HCT116 (cell line): ENCODE data around the gene KDM6B. TPM values are rescaled to one million over a fixed set of nuclear protein-coding genes. Genes with fewer than 3 reads are reported as not detected.

Experiments
- ATAC-seq: fragments of 200-7000 bp; cut with Tn5 transposase; 2 replicates; pipeline ENCODE4 v1.9.1; 2020; ENCODE audit warnings: mild to moderate bottlenecking, moderate library complexity
- BruUV-seq: library from RNA; stranded (reverse); fragments of 400-500 nt; replicated peaks from 2 replicates; lab custom pipeline; 2021; lab: Mats Ljungman, UMichigan
- CTCF ChIA-PET: fragments of 300-600 bp; sonication (Branson Sonifier 250); formaldehyde crosslinking; loops from one replicate; lab custom pipeline; 2021; ENCODE audit warnings: antibody characterized with exemption; lab: Charles Lee
- POLR2A ChIA-PET: fragments of 300-600, 350-600 bp; sonication (Branson Sonifier 250); formaldehyde crosslinking; loops from one replicate; lab custom pipeline; 2021; ENCODE audit warnings: antibody characterized with exemption; lab: Charles Lee
- RAD21 ChIA-PET, 2 experiments: fragments of 300-600 bp; sonication (Branson Sonifier 250); formaldehyde crosslinking; loops; one replicate each; lab custom pipeline; 2023; ENCODE audit warnings: low total read pairs in 2 of 2; ENCODE audit not compliant: uncharacterized antibody in 2 of 2, unreplicated experiment in 2 of 2, low non-redundant PET in 1 of 2; lab: Charles Lee
- DNase-seq: peaks from one replicate; pipeline ENCODE4 v3.0.0-alpha.2; 2010; ENCODE audit warnings: low read depth, low spot score
- H2AFZ ChIP-seq: fragments of 200-600 bp; shearing (Covaris generic), sonication (generic); 2 replicates; pipeline ENCODE4 v1.6.1; 2017; ENCODE audit warnings: low read depth, mixed run types, mixed read lengths, antibody characterized with exemption, low read length; ENCODE audit not compliant: poor library complexity, severe bottlenecking
- H3K27ac ChIP-seq: 2 replicates; pipeline ENCODE4 v1.5.1; 2012; ENCODE audit warnings: low read depth, low read length
- H3K27me3 ChIP-seq: fragments of 200-600 bp; sonication (generic); 2 replicates; pipeline ENCODE4 v1.6.1; 2016; ENCODE audit warnings: mixed run types, low read length, mixed read lengths; ENCODE audit not compliant: insufficient read depth
- H3K36me3 ChIP-seq, 2 experiments: fragments of 200-500 bp in 1 of 2; fragments of 200-600 bp in 1 of 2; sonication (Bioruptor generic) in 1 of 2; sonication (generic) in 1 of 2; 2 replicates each; pipeline versions ENCODE4 v1.5.1 to v1.6.1; 2014 to 2016; ENCODE audit warnings: low read length in 2 of 2, inconsistent platforms in 1 of 2, mixed read lengths in 1 of 2, mixed run types in 1 of 2; ENCODE audit not compliant: insufficient read depth in 2 of 2, control insufficient read depth in 1 of 2
- H3K4me1 ChIP-seq, 2 experiments: fragments of 200-600 bp in 1 of 2; sonication (generic) in 1 of 2; 2 replicates each; pipeline versions ENCODE4 v1.5.1 to v1.6.1; 2012 to 2017; ENCODE audit warnings: low read length in 2 of 2, inconsistent platforms in 1 of 2, mild to moderate bottlenecking in 1 of 2, mixed read lengths in 1 of 2, mixed run types in 1 of 2, moderate library complexity in 1 of 2; ENCODE audit not compliant: insufficient read depth in 2 of 2, control insufficient read depth in 1 of 2
- H3K4me2 ChIP-seq: fragments of 200-600 bp; sonication (generic); 2 replicates; pipeline ENCODE4 v1.6.1; 2017; ENCODE audit warnings: mixed run types, low read length, mixed read lengths
- H3K4me3 ChIP-seq, 2 experiments: fragments of 200-600 bp in 1 of 2; sonication (generic) in 1 of 2; replicated peaks in 1 of 2; 2 replicates each; pipeline ENCODE4 v1.5.1; 2011 to 2016; ENCODE audit warnings: low read length in 2 of 2, control low read depth in 1 of 2, low read depth in 1 of 2, mild to moderate bottlenecking in 1 of 2, mixed read lengths in 1 of 2, mixed run types in 1 of 2
- H3K79me2 ChIP-seq: fragments of 200-600 bp; sonication (generic); 2 replicates; pipeline ENCODE4 v1.6.1; 2017; ENCODE audit warnings: mild to moderate bottlenecking, mixed run types, low read length, moderate library complexity, mixed read lengths; ENCODE audit not compliant: insufficient read depth
- H3K9ac ChIP-seq: fragments of 200-600 bp; sonication (generic); 2 replicates; pipeline ENCODE4 v1.6.1; 2016; ENCODE audit warnings: low read length, mixed read lengths
- H3K9me2 ChIP-seq: fragments of 200-600 bp; sonication (generic), shearing (Covaris generic); 2 replicates; pipeline ENCODE4 v1.6.1; 2017; ENCODE audit warnings: mixed run types, mild to moderate bottlenecking, moderate library complexity; ENCODE audit not compliant: insufficient read depth
- H3K9me3 ChIP-seq, 2 experiments: fragments of 200-500 bp in 1 of 2; fragments of 200-600 bp in 1 of 2; sonication (Bioruptor generic) in 1 of 2; sonication (generic) in 1 of 2; 2 replicates each; pipeline ENCODE4 v1.6.1; 2014 to 2017; ENCODE audit warnings: low read length in 2 of 2, mixed read lengths in 2 of 2, inconsistent platforms in 1 of 2, low read depth in 1 of 2, mild to moderate bottlenecking in 1 of 2, mixed run types in 1 of 2, moderate library complexity in 1 of 2; ENCODE audit not compliant: control insufficient read depth in 1 of 2, insufficient read depth in 1 of 2
- H4K20me1 ChIP-seq: fragments of 200-600 bp; sonication (generic), shearing (Covaris generic); 2 replicates; pipeline ENCODE4 v1.6.1; 2017; ENCODE audit warnings: mixed run types, mild to moderate bottlenecking, moderate library complexity; ENCODE audit not compliant: insufficient read depth
- ATF3 ChIP-seq: IDR thresholded peaks from 2 replicates; pipeline ENCODE4 v1.6.1; 2012
- CEBPB ChIP-seq: IDR thresholded peaks from 2 replicates; pipeline ENCODE4 v1.6.1; 2012; ENCODE audit warnings: low read depth
- EGR1 ChIP-seq: IDR thresholded peaks from 2 replicates; pipeline ENCODE4 v1.6.1; 2012; ENCODE audit warnings: low read depth
- ELF1 ChIP-seq: IDR thresholded peaks from 2 replicates; pipeline ENCODE4 v1.6.1; 2012; ENCODE audit warnings: low read depth, borderline replicate concordance
- EZH2 ChIP-seq: fragments of 200-600 bp; sonication (generic); IDR thresholded peaks from 2 replicates; pipeline ENCODE4 v1.6.1; 2017; ENCODE audit warnings: antibody characterized with exemption, mixed run types
- FOSL1 ChIP-seq: IDR thresholded peaks from 2 replicates; pipeline ENCODE4 v1.6.1; 2012; ENCODE audit warnings: low read depth
- MAX ChIP-seq: IDR thresholded peaks from 2 replicates; pipeline ENCODE4 v1.6.1; 2012
- POLR2AphosphoS5 ChIP-seq: IDR thresholded peaks from 2 replicates; pipeline ENCODE4 v1.6.1; 2011; ENCODE audit warnings: mild to moderate bottlenecking, low read depth, low read length, moderate library complexity
- REST ChIP-seq: IDR thresholded peaks from 2 replicates; pipeline ENCODE4 v1.6.1; 2012; ENCODE audit warnings: low read depth
- SIN3A ChIP-seq: IDR thresholded peaks from 2 replicates; pipeline ENCODE4 v1.6.1; 2012; ENCODE audit warnings: low read depth
- TCF7L2 ChIP-seq: IDR thresholded peaks from 2 replicates; pipeline ENCODE4 v1.7.0; 2011; ENCODE audit warnings: borderline replicate concordance, inconsistent platforms; ENCODE audit not compliant: insufficient read depth, insufficient read length; ENCODE audit errors: extremely low read depth
- ZBTB33 ChIP-seq: IDR thresholded peaks from 2 replicates; pipeline ENCODE4 v1.6.1; 2011; ENCODE audit warnings: mild to moderate bottlenecking, low read length, moderate library complexity; ENCODE audit not compliant: insufficient replicate concordance; ENCODE audit errors: extremely low read depth
- ZFX ChIP-seq: fragments of 450-650 bp; IDR thresholded peaks from 2 replicates; pipeline ENCODE4 v1.6.1; 2017
- ZNF274 ChIP-seq: fragments of 200-500 bp; sonication (Bioruptor generic); IDR thresholded peaks from 2 replicates; pipeline ENCODE4 v1.6.1; 2014; ENCODE audit warnings: mild to moderate bottlenecking, low read depth, low read length, inconsistent platforms
- intact Hi-C: fragments of 100-400 bp; cut with micrococcal nuclease; formaldehyde crosslinking; loops from 2 replicates; pipeline ENCODE4 v1.10.0; 2022
- total RNA-seq: library from RNA; stranded (reverse); gene quantifications from one replicate; pipeline ENCODE4 v1.2.1, GENCODE V29; 2021; ENCODE audit not compliant: unreplicated experiment

KDM6B gene
- total RNA-seq, 1 experiment from 2014 or later: 42.1 TPM

GRCh38 chr17:7848131-7848579, 14.1 kb downstream of the KDM6B start:
- no peak for DNase-seq
- H3K9ac ChIP-seq: no peak overlapping the region
- no peak overlapping the region for H3K4me3 ChIP-seq
- H3K36me3 ChIP-seq: peaks cover 27 to 31% of the 10 kb centered on the region in 2 experiments
- H4K20me1 ChIP-seq: no peaks in the 10 kb centered on the region
- ChIA-PET CTCF (no interaction called here), RAD21 (no interaction called here), POLR2A (no interaction called here)
- no peak overlapping the region for H3K4me2 ChIP-seq
- BruUV-seq: no TSS peak
- peaks cover 61% of the 10 kb centered on the region for H3K79me2 ChIP-seq
- no peaks in the 10 kb centered on the region for H3K27me3 ChIP-seq
- H2AFZ ChIP-seq: no peak overlapping the region
- intact Hi-C loops: no loop called here
- peaks cover 20 to 37% of the 10 kb centered on the region in 2 experiments for H3K4me1 ChIP-seq
- no peaks in the 10 kb centered on the region for H3K9me3 ChIP-seq
- ATAC-seq: no peak
- no peaks in the 10 kb centered on the region for H3K9me2 ChIP-seq
- no peak overlapping the region for H3K27ac ChIP-seq
- no peak for TF ChIP-seq POLR2AphosphoS5
- TF ChIP-seq ZBTB33: no peak
- no peak for TF ChIP-seq MAX
- no peak for TF ChIP-seq EGR1
- TF ChIP-seq ELF1: no peak
- no peak for TF ChIP-seq FOSL1
- TF ChIP-seq TCF7L2: no peak
- no peak for TF ChIP-seq SIN3A
- TF ChIP-seq ZFX: no peak
- no peak for TF ChIP-seq EZH2
- no peak for TF ChIP-seq ZNF274
- TF ChIP-seq ATF3: no peak
- no peak for TF ChIP-seq CEBPB
- TF ChIP-seq REST: no peak
